Measurements from ENCODE around the gene GRXCR2. TPM values are rescaled to one million over a fixed set of nuclear protein-coding genes. Genes with fewer than 3 reads are reported as not detected.
A peak's percentile ranks its signal among the peaks of the same experiment; 100 is the strongest.

The GRXCR2 gene, protein sequence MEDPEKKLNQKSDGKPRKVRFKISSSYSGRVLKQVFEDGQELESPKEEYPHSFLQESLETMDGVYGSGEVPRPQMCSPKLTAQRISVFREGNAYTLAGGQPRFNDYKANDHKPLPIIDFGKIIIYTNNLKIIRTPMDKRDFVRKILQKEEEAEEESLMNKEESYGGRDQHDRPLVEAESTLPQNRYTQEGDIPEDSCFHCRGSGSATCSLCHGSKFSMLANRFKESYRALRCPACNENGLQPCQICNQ
- total RNA-seq, result not detected

DNA sequence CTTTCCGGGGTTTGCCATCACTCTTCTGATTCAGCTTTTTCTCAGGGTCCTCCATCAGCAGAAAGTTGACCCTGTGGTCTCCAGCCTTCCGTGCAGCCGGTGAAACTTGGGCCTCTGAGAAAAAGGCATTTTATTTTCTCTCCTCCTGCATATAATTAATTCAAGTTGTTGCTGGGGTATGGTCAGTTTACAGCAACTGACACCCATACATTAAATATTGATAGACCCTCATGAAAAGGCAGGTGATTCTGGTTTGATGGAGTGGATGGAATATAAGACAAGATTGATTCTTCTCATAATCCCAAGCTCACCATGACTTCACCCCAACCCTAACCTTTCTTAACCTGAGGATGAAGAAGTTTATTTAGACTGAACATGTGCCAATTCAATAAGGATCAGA is at the start of gene GRXCR2:
TSS of gene GRXCR2 (minus strand) at position 101 of the 400 bp plus-strand sequence. CDS start at position 55, 46 bp downstream.
- DNase-seq (no peak), ATAC-seq (no peak)
- peaks cover 15% of the 10 kb centered on the region for H3K27me3 Mint-ChIP-seq (ENCODE audit: low read depth)
- H3K9me3 Mint-ChIP-seq, result no peaks in the 10 kb centered on the region
- no peak within 1 kb of the TSS for H3K4me3 Mint-ChIP-seq
- H3K4me1 Mint-ChIP-seq (ENCODE audit: low read depth), result no peaks in the 10 kb centered on the region
- no peaks in the 10 kb centered on the region for H3K36me3 Mint-ChIP-seq (ENCODE audit: insufficient read depth)

DNA sequence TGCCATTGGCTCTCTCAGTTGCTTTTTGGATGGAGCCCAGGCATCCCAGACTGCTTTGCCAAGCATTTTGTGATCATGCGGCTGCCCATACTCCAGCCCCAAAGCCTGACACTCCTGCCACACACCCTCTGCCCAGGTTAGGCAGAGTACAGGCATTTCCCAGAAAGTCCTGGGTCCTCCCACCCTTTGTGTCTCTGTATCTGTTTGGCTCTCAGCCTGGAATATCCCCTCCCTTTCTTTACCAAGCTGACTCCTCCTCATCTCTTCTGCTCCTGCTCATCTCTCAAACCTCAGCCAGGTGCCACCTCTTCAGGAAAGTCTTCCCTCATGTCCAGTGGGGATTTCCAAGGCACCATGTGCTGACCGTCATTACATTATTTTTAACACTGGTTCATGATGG is 49.2 kb upstream of the GRXCR2 start:
- no peaks in the 10 kb centered on the region for H3K36me3 Mint-ChIP-seq (ENCODE audit: insufficient read depth)
- H3K27me3 Mint-ChIP-seq (ENCODE audit: low read depth), result no peaks in the 10 kb centered on the region
- DNase-seq (no peak), ATAC-seq (no peak)
- H3K4me3 Mint-ChIP-seq, result no peak overlapping the region
- H3K9me3 Mint-ChIP-seq, result no peaks in the 10 kb centered on the region
- no peaks in the 10 kb centered on the region for H3K4me1 Mint-ChIP-seq (ENCODE audit: low read depth)

DNA sequence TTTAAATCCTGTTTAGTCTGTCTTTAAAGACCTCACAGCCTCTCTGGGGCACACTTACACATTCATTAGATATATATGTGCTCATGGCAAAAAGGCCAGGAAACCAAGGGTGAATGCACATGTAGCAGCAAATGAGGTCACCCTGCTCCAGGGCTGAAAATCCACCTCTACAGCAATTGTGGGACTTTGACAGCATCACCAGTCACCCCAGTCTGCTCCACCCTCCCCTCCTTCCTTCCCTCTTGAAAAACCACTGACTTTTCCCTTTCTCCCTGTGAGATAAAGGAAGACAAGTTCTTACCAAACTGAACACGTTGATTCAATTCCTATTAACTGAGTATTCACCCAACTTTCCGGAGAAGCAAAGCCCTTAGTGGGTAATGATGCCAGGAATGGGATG is 48.4 kb upstream of the GRXCR2 start:
- Mint-ChIP-seq H3K9me3 (no peaks in the 10 kb centered on the region), H3K4me3 (no peak overlapping the region), H3K4me1 (ENCODE audit: low read depth) (no peaks in the 10 kb centered on the region), H3K27me3 (ENCODE audit: low read depth) (no peaks in the 10 kb centered on the region), H3K36me3 (ENCODE audit: insufficient read depth) (no peaks in the 10 kb centered on the region)
- no peak for DNase-seq
- ATAC-seq, result no peak

DNA sequence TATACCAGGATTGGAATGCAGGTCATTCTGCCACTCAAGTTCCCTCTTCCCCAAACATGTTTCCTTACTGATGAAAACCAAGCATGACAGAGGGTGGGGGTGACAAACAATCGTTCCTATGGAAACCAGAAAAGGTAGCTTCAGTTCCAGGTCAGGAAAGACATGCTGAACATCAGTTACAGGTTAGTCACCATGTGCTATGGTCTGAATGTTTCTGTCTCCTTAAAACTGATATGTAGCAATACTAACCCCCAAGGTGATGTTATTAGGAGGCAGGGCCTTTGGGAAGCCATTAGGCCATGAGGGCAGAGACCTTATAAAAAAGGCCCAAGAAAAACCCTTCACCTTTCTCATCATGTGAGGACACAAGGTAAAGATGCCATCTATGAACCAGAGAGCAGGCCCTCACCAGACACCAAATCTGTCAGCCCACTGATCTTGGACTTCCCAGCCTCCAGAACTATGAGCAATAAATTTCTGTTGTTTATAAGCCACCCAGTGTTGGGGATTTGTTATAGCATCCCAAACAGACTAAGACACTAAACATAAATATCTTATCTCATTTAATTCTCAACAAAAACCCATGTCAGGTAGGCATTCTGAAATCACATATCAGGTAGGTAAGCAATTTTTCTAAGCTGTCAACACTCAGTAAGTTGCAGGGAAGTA is 47.9 kb upstream of the GRXCR2 start:
- H3K4me1 Mint-ChIP-seq (ENCODE audit: low read depth), result no peaks in the 10 kb centered on the region
- ATAC-seq, result no peak
- H3K36me3 Mint-ChIP-seq (ENCODE audit: insufficient read depth), result no peaks in the 10 kb centered on the region
- no peak overlapping the region for H3K4me3 Mint-ChIP-seq
- no peak for DNase-seq
- H3K9me3 Mint-ChIP-seq, result no peaks in the 10 kb centered on the region
- H3K27me3 Mint-ChIP-seq (ENCODE audit: low read depth), result no peaks in the 10 kb centered on the region

DNA sequence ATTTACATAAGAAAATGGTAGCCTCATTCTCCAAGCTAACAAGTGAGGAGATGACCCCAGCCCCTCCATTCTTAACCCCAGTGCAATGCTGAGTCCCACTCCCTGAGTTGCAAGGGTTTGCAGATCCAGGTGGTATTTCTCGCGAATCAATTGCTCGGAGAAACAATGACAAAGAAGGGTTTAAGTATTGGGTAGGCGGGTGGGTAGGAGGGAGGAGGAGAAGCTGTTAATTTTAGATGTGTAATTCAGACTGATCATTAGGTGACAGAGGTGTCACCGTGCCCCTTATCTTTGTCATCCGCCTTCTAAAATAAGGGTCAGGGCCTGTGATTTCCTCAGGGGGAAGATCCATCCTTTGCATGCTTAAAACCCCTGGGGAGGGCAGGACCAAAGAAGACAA is 46.6 kb upstream of the GRXCR2 start:
- Mint-ChIP-seq H3K4me1 (ENCODE audit: low read depth) (no peaks in the 10 kb centered on the region), H3K4me3 (no peak overlapping the region), H3K36me3 (ENCODE audit: insufficient read depth) (no peaks in the 10 kb centered on the region), H3K9me3 (no peaks in the 10 kb centered on the region), H3K27me3 (ENCODE audit: low read depth) (no peaks in the 10 kb centered on the region)
- ATAC-seq, result no peak
- DNase-seq, result no peak

DNA sequence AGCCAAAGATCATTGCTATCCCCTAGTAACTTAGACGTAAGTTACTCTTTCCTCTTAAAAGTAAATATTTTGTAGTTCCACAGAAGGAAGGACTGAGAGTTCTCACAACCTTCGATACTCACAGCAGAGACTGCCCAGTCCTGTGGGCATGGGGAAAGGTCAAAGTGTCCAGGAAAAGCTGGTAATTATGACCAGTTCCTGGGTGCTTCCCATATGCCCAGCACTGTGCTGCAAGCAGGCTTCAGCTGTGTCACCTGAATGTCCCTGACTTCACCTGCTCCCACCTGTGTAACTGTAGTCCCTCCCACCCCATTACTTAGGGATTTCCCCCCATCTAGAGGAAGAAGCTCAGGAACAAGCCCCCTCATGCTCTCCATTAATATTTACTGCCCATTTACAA is 45.6 kb upstream of the GRXCR2 start:
- Mint-ChIP-seq H3K9me3 (no peaks in the 10 kb centered on the region), H3K36me3 (ENCODE audit: insufficient read depth) (no peaks in the 10 kb centered on the region), H3K4me3 (no peak overlapping the region), H3K27me3 (ENCODE audit: low read depth) (no peaks in the 10 kb centered on the region), H3K4me1 (ENCODE audit: low read depth) (no peaks in the 10 kb centered on the region)
- DNase-seq, result no peak
- no peak for ATAC-seq

DNA sequence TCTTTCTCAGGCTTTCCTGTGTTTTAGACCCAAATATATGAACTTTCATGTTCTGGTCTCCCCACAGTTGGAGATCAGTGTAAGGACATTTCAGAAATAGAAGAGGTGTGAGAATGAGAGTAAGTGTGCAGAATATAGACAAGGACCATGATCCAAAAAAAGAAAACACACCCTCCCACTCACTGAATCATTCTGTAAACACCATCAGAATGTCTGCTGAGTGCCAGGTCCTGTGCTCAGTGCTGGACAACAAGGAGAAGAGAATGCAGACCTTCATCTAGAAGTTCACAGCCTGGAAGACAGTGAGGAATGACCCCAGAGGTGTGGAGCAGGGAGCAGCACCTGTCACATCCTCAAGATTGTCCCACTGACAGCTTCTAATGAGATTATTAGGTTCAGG is 44.5 kb upstream of the GRXCR2 start:
- no peak for ATAC-seq
- H3K27me3 Mint-ChIP-seq (ENCODE audit: low read depth), result no peaks in the 10 kb centered on the region
- H3K4me1 Mint-ChIP-seq (ENCODE audit: low read depth), result no peaks in the 10 kb centered on the region
- no peaks in the 10 kb centered on the region for H3K9me3 Mint-ChIP-seq
- no peaks in the 10 kb centered on the region for H3K36me3 Mint-ChIP-seq (ENCODE audit: insufficient read depth)
- no peak for DNase-seq
- no peak overlapping the region for H3K4me3 Mint-ChIP-seq

DNA sequence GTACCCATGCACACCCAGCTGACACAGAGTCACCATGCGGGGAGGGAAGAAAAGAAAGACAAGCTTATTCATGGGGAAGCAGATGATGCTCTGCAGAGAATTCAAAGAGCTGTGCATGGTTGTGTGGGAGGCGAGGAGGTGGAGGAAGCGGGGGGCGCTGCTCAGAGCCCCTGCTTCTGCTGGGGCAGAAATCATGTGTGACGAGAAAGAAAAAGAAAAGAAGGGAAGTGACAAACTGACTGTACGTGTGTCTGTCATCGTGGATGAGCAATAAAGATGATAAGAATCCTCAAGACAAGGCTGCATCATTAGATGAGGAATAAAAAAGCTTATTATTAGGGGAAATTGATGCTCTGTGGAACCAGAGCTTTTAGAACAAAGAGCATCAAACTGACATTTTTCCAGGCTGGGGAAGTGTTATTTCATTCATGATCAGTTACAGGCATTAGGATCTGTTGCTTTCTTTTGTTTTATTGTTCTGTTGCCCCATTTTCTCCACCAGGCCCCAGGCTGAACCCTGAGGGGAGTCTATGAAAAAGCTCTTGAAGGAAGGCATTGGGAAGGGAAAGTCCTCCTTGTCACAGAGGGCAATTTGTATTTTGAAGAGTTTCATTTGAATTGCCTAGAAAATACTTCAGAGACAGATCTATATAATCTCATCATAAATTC is 43.3 kb upstream of the GRXCR2 start:
- Mint-ChIP-seq H3K27me3 (ENCODE audit: low read depth) (no peaks in the 10 kb centered on the region), H3K4me3 (no peak overlapping the region), H3K9me3 (no peaks in the 10 kb centered on the region), H3K4me1 (ENCODE audit: low read depth) (no peaks in the 10 kb centered on the region), H3K36me3 (ENCODE audit: insufficient read depth) (no peaks in the 10 kb centered on the region)
- DNase-seq (no peak), ATAC-seq (peak; percentile 30 to 50)

DNA sequence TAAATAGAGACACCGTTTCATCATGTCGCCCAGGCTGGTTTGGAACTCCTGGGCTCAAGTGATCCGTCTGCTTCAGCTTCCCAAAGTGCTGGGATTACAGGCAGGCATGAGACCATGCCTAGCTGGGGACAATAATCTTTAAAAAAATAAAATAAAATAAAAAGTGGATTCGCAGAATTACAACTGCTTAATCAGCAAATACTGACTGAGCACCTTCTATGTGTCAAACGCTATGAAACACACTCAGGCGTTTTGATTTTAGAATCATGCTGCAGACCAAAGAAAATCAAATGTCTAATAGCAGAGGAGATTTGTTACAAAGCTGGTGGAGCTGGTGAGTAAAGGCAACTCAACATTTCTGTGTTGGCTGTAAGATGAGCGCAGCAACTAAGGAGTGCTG is 40.9 kb upstream of the GRXCR2 start:
- Mint-ChIP-seq H3K4me1 (ENCODE audit: low read depth) (no peaks in the 10 kb centered on the region), H3K27me3 (ENCODE audit: low read depth) (no peaks in the 10 kb centered on the region), H3K36me3 (ENCODE audit: insufficient read depth) (no peaks in the 10 kb centered on the region), H3K9me3 (no peaks in the 10 kb centered on the region), H3K4me3 (no peak overlapping the region)
- ATAC-seq (no peak), DNase-seq (no peak)

DNA sequence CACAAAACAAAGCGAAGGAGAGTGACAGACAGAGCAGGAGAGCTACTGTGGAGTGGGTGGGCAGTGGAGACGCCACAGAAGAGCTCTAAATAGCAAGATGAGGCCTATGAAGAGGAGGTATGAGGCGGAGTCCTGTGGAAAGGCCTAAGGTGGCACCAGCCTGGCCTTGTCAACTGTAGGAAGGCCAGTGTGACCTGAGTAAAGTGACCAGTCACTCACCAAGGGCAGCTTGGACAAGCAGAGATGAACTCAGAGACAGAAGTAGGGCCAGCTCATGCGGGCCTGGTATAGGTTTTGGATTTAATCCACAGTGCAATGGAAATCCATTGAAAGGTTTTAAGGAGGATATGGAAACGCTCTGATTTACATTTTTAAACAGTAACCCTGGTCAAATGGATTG is 39.8 kb upstream of the GRXCR2 start:
- ATAC-seq, result no peak
- Mint-ChIP-seq H3K9me3 (no peaks in the 10 kb centered on the region), H3K27me3 (ENCODE audit: low read depth) (peaks cover 1% of the 10 kb centered on the region), H3K36me3 (ENCODE audit: insufficient read depth) (no peaks in the 10 kb centered on the region), H3K4me3 (no peak overlapping the region), H3K4me1 (ENCODE audit: low read depth) (no peaks in the 10 kb centered on the region)
- no peak for DNase-seq

DNA sequence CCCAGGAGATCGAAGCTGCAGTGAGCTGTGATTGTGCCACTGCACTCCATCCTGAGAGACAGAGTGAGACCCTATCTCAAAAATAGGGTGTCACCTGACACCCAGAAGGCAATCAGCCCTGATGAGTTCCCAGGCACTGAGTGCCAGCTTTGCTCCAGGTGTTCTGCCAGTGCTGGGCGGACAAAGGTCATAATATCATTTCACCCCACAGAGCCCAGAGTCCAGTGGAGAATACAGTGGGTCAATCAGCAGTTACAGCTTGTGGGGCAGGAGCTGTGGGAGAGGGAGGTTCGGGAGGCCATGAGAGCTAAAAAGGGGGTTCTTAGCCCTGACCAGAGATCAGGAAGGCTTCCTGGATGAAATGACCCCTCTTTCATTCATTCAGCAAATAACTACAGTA is 39.2 kb upstream of the GRXCR2 start:
- no peak overlapping the region for H3K4me3 Mint-ChIP-seq
- no peaks in the 10 kb centered on the region for H3K4me1 Mint-ChIP-seq (ENCODE audit: low read depth)
- no peak for DNase-seq
- H3K9me3 Mint-ChIP-seq, result no peaks in the 10 kb centered on the region
- no peaks in the 10 kb centered on the region for H3K36me3 Mint-ChIP-seq (ENCODE audit: insufficient read depth)
- H3K27me3 Mint-ChIP-seq (ENCODE audit: low read depth), result peaks cover 3% of the 10 kb centered on the region
- no peak for ATAC-seq

DNA sequence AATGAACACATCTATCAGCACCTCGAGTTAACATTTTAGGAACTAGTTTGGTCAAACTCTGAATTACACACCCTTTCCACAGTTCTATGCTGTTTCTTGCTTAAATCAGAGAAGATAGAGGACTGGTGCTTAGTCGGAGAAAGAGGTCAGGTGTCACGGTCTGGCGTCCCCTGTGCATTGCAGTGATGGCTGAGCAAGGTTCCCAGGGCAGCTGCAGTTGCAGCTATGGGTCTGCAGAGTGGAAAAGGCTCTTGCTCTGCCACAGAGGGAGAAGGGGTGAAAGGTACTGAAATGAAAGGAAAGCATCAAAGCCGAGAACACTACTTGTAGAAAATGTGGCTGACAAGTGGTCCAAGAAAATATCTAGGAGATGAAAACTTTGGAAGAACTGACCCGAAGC is 38.4 kb upstream of the GRXCR2 start:
- H3K9me3 Mint-ChIP-seq, result no peaks in the 10 kb centered on the region
- H3K4me1 Mint-ChIP-seq (ENCODE audit: low read depth), result no peaks in the 10 kb centered on the region
- DNase-seq (no peak), ATAC-seq (no peak)
- H3K4me3 Mint-ChIP-seq, result no peak overlapping the region
- H3K36me3 Mint-ChIP-seq (ENCODE audit: insufficient read depth), result no peaks in the 10 kb centered on the region
- H3K27me3 Mint-ChIP-seq (ENCODE audit: low read depth), result peaks cover 6% of the 10 kb centered on the region

DNA sequence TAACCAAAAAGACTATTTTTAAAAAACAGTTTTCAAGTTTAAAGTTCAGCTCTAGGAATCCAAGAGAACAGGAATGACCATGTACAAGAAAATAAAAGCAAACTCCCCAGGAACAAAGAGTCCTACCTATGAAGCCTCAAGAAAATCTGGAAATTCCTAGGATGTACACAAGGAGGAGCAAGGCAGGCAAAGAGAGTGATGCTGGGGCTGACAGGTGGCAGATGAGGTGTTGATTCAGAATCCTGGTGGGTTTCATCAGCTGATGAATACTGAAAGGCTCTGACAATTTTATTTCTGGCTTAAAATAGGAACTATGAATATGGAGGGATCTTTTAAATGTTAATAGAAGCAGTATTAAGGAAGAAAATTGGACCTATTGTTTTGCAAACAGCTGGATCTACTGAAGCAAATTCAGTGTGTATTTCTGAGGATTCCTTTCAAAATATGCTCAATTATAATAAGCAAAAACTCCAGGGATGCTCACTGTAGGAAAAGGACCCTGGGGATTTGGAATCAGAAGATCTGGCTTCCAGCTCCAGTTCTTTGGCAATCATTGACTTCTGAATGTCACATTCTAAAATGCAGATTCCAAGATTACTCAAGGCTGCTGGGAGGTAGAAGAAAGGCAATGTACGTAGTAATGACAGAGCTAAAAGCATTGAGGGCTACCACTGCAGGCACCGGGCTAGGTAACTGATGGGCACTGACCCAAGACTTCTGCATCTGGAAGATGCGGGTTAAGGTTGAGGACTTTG is 35.6 kb upstream of the GRXCR2 start:
- DNase-seq, result no peak
- H3K36me3 Mint-ChIP-seq (ENCODE audit: insufficient read depth), result no peaks in the 10 kb centered on the region

DNA sequence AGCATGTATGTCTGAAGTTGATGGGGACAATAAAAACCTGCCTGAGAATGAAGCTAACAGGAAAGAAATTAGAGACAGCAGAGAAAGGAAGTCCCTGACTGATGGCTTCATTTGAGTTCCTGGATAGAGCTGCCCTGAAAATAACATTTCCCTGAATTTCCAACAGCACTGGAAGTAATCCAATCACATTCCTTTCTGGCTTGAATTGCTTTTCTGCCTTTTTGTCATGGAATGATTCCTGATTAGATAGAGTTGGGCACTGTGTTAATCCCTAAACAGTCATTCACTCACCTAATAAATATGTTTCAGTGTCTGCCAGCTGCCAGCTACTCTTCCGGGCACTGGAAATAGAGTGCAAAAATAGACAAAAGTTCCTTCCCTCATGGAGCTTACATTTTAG is 33.6 kb upstream of the GRXCR2 start:
- DNase-seq, result no peak
- H3K27me3 Mint-ChIP-seq (ENCODE audit: low read depth), result peaks cover 6% of the 10 kb centered on the region
- H3K36me3 Mint-ChIP-seq (ENCODE audit: insufficient read depth), result no peaks in the 10 kb centered on the region
- no peak for ATAC-seq
- no peaks in the 10 kb centered on the region for H3K4me1 Mint-ChIP-seq (ENCODE audit: low read depth)
- no peaks in the 10 kb centered on the region for H3K9me3 Mint-ChIP-seq
- H3K4me3 Mint-ChIP-seq, result no peak overlapping the region

More for the DNA sequence above, 35.6 kb upstream of the GRXCR2 start:
- Mint-ChIP-seq H3K27me3 (ENCODE audit: low read depth) (peaks cover 6% of the 10 kb centered on the region), H3K9me3 (no peaks in the 10 kb centered on the region), H3K4me1 (ENCODE audit: low read depth) (no peaks in the 10 kb centered on the region), H3K4me3 (no peak overlapping the region)
- no peak for ATAC-seq

All from activated T-cell treated with anti-CD3 and anti-CD28 coated beads, Interleukin-2, amount 50 U/mL, for 4 hours (primary cell).